Tibial artery (tissue), 4 donors: ENCODE data around the gene CAMTA1.
"Not testable (repeated sequence)": the region's sequence is repeated elsewhere in the genome, so short reads cannot be mapped to it uniquely, and the experiment has no call there.

Source experiments
- DNase-seq, 2 donors: peaks; one replicate each; pipeline ENCODE4 v3.0.0-alpha.2; 2019
- H3K27ac ChIP-seq, 2 donors: fragments of 200-600 bp; sonication (generic) in 1 of 2; 1 replicate in 1 of 2; 2 replicates in 1 of 2; pipeline ENCODE4 v1.5.1; 2018 to 2019; ENCODE audit warnings: mild to moderate bottlenecking in 1 of 2
- H3K27me3 ChIP-seq, 2 donors: fragments of 200-600 bp; sonication (generic) in 1 of 2; one replicate each; pipeline versions ENCODE4 v1.5.1 to v1.6.0; 2016 to 2019
- H3K36me3 ChIP-seq, 3 donors: fragments of 200-600 bp; sonication (generic) in 2 of 3; one replicate each; pipeline ENCODE4 v1.5.1; 2016 to 2019; ENCODE audit warnings: mild to moderate bottlenecking in 2 of 3
- H3K4me1 ChIP-seq, 4 donors: fragments of 200-600 bp; sonication (generic) in 2 of 4; 1 replicate in 3 of 4; 2 replicates in 1 of 4; pipeline ENCODE4 v1.5.1; 2016 to 2019
- H3K4me3 ChIP-seq, 2 donors: fragments of 200-600 bp; sonication (generic) in 1 of 2; 1 replicate in 1 of 2; 2 replicates in 1 of 2; pipeline ENCODE4 v1.5.1; 2018 to 2019; ENCODE audit warnings: mild to moderate bottlenecking in 2 of 2
- H3K9me3 ChIP-seq, 3 donors: fragments of 200-600 bp; sonication (generic) in 1 of 3; one replicate each; pipeline ENCODE4 v1.5.1; 2016 to 2019
- intact Hi-C: fragments of 100-400 bp; cut with DNase I; formaldehyde crosslinking; loops from one replicate; pipeline ENCODE4 v1.15.0; 2023; ENCODE audit warnings: low total_unique reads
- TF ChIP-seq, protein P1 (sequence below), 2 experiments: fragments of 200-600 bp in 1 of 2; fragments of 450-650 bp in 1 of 2; IDR thresholded peaks; one replicate each; pipeline ENCODE4 v1.5.1; 2017 to 2019; ENCODE audit warnings: antibody characterized with exemption in 2 of 2, mild to moderate bottlenecking in 1 of 2, moderate library complexity in 1 of 2

The CAMTA1 gene, protein sequence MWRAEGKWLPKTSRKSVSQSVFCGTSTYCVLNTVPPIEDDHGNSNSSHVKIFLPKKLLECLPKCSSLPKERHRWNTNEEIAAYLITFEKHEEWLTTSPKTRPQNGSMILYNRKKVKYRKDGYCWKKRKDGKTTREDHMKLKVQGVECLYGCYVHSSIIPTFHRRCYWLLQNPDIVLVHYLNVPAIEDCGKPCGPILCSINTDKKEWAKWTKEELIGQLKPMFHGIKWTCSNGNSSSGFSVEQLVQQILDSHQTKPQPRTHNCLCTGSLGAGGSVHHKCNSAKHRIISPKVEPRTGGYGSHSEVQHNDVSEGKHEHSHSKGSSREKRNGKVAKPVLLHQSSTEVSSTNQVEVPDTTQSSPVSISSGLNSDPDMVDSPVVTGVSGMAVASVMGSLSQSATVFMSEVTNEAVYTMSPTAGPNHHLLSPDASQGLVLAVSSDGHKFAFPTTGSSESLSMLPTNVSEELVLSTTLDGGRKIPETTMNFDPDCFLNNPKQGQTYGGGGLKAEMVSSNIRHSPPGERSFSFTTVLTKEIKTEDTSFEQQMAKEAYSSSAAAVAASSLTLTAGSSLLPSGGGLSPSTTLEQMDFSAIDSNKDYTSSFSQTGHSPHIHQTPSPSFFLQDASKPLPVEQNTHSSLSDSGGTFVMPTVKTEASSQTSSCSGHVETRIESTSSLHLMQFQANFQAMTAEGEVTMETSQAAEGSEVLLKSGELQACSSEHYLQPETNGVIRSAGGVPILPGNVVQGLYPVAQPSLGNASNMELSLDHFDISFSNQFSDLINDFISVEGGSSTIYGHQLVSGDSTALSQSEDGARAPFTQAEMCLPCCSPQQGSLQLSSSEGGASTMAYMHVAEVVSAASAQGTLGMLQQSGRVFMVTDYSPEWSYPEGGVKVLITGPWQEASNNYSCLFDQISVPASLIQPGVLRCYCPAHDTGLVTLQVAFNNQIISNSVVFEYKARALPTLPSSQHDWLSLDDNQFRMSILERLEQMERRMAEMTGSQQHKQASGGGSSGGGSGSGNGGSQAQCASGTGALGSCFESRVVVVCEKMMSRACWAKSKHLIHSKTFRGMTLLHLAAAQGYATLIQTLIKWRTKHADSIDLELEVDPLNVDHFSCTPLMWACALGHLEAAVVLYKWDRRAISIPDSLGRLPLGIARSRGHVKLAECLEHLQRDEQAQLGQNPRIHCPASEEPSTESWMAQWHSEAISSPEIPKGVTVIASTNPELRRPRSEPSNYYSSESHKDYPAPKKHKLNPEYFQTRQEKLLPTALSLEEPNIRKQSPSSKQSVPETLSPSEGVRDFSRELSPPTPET (N-terminal part only)

DNA sequence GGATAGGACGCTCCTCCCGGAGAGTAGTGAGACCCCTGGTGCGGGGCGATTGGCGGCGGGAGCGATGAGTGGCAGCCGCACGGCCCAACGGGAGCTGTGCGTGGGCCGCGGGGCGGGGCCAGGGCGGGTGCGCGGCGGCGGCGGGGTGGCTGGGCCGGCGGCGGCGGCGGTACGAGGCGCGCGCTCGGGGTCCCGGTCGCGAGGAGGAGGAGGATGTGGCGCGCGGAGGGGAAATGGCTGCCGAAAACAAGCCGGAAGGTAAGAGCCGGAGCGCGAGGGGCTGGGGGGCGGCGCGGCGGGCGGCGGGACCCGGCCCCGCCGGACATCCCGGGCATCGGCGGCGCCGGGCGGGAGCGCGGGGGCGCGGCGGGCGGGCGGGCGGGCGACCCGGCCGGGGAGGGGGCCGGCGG is at the start of gene CAMTA1:
Gene CAMTA1 (plus strand): TSS at position 137 of the 410 bp plus-strand sequence. CDS start 77 bp downstream, at position 214.
- H3K27ac ChIP-seq, result peak within 1 kb of the TSS; percentile 98
- no peaks in the 10 kb centered on the region for H3K36me3 ChIP-seq
- H3K27me3 ChIP-seq, result no peaks in the 10 kb centered on the region
- TF ChIP-seq, protein P1, sequence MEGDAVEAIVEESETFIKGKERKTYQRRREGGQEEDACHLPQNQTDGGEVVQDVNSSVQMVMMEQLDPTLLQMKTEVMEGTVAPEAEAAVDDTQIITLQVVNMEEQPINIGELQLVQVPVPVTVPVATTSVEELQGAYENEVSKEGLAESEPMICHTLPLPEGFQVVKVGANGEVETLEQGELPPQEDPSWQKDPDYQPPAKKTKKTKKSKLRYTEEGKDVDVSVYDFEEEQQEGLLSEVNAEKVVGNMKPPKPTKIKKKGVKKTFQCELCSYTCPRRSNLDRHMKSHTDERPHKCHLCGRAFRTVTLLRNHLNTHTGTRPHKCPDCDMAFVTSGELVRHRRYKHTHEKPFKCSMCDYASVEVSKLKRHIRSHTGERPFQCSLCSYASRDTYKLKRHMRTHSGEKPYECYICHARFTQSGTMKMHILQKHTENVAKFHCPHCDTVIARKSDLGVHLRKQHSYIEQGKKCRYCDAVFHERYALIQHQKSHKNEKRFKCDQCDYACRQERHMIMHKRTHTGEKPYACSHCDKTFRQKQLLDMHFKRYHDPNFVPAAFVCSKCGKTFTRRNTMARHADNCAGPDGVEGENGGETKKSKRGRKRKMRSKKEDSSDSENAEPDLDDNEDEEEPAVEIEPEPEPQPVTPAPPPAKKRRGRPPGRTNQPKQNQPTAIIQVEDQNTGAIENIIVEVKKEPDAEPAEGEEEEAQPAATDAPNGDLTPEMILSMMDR (IDR thresholded peaks at IDR 0.05), result no peak
- H3K4me1 ChIP-seq, result peaks cover 0 to 52% (median 25%) of the 10 kb centered on the region in 4 donors
- H3K9me3 ChIP-seq, result no peaks in the 10 kb centered on the region
- intact Hi-C loops, result no loop called here
- no peak for DNase-seq
- peak within 1 kb of the TSS; percentile 81 to 94 for H3K4me3 ChIP-seq

DNA sequence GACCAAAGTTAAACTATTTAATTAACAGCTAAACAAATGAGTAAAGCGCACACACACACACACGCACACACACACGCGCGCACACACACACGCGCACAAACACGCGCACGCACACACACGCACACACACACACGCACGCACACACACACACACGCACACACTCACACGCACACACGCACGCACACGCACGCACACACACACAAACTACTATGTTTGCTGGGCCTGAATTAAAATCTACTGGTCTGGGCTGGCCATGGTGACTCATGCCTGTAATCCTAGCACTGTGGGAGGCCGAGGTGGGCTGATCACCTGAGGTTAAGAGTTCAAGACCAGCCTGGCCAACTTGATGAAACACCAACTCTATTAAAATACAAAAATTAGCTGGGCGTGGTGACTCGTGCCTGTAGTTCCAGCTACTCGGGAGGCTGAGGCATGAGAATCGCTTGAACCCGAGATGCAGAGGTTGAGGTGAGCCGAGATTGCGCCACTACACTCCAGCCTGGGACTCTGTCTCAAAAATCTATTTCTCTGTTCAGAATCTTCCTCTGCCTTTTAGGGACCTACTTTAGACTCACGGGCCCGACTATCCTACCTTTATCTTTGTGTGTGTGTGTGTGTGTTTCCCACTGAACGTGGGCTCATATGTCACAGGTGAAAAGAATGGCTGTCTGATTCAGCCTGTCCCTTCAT is 46.1 kb upstream of the CAMTA1 start:
- intact Hi-C loops, result no loop called here
- TF ChIP-seq, protein P1 (IDR thresholded peaks at IDR 0.05), result no peak
- no peaks in the 10 kb centered on the region for H3K9me3 ChIP-seq
- H3K4me1 ChIP-seq, result peaks cover 0 to 15% (median 12%) of the 10 kb centered on the region in 4 donors
- H3K27me3 ChIP-seq, result no peaks in the 10 kb centered on the region
- no peak overlapping the region for H3K27ac ChIP-seq
- DNase-seq, result no peak
- no peak overlapping the region for H3K4me3 ChIP-seq
- no peaks in the 10 kb centered on the region for H3K36me3 ChIP-seq

DNA sequence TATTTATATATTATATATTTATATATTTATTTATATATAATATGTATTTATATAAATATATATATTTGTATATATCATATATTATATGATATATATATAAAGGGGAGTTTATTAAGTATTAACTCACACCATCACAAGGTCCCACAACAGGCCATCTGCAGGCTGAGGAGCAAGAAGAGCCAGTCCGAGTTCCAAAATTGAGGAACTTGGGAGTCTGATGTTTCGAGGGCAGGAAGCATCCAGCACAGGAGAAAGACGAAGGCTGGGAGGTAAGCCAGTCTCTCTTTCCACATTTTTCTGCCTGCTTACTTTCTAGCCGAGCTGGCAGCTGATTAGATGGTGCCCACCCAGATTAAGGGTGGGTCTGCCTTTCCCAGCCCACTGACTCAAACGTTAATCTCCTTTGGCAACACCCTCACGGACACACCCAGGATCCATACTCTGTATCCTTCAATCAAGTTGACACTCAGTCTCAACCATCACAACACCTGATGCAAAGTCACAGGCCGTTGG is 42.5 kb upstream of the CAMTA1 start:
- intact Hi-C loops, DNase-seq: not testable (repeated sequence)

DNA sequence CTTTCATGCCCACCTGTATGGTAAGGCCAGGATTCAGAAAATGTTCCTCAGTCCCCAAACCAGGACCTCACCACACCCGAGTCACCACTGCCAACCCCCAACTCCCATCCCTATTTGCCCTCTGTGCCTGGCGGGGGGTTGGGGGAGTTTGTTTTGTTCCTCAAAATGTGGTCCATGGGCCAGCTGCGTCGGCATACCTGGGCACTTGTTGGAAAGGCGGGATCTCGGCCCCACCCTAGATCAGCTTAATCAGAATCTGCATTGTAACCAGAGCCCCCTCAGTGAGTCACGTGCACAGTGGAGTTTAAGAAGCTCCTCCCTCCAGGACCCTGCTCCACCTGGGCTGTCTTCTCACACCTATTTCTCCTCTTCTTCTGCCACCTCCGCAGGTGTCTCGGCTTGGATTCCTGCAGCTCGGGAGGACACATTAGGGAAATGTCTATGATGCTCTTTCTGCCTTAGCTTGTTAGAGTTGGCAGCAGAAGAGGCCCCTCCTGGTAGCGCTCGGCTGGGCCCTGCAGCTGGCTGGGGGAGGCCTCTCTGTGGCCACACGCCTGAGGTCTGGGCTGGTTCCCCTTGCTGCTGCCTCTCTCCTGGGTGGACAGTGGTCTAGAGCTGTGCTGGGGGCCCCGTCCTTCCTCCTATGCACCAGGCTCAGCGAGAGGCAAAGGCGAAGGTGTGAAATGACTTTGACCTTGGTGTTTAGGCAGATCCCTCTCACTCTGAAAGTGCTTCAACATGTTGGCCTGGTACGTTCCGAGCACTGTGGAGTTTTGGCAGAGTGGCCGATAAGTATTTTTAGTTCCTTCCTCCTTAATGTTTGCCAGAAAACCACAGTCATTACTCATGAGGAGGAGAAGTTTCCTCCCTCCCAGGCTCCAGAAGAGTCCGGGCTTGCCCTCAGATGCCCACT is 41.8 kb upstream of the CAMTA1 start:
- Histone ChIP-seq H3K27ac (peak overlapping the region; percentile 82 to 87), H3K27me3 (no peaks in the 10 kb centered on the region), H3K4me1 (peaks cover 0 to 19% (median 13%) of the 10 kb centered on the region in 4 donors), H3K9me3 (no peaks in the 10 kb centered on the region), H3K36me3 (no peaks in the 10 kb centered on the region), H3K4me3 (peak overlapping the region; percentile 12 to 37)
- peak; percentile 60 to 82 for DNase-seq
- intact Hi-C loops, result no loop called here
- TF ChIP-seq, protein P1 (IDR thresholded peaks at IDR 0.05), result no peak

More for the DNA sequence above, 42.5 kb upstream of the CAMTA1 start:
- peaks cover 0 to 19% (median 13%) of the 10 kb centered on the region in 4 donors for H3K4me1 ChIP-seq
- H3K27me3 ChIP-seq, H3K9me3 ChIP-seq, H3K36me3 ChIP-seq, H3K4me3 ChIP-seq: not testable (repeated sequence)
- peak overlapping the region; percentile 82 to 87 for H3K27ac ChIP-seq

DNA sequence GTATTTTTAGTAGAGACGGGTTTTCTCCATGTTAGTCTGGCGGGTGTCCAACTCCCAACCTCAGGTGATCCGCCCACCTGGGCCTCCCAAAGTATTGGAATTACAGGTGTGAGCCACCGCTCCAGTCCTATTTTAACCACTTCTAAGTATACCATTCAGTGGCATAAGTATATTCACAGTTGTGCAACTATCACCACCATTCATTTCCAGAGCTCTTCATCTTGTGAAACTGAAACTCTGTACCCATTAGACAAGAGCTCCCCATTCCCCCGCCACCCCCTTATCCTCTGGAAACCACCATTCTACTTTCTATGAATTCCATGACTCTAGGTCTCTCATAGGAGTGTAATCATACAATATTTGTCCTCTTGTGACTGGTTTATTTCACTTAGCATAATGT is 40.2 kb upstream of the CAMTA1 start:
- H3K4me3 ChIP-seq, result no peak overlapping the region
- TF ChIP-seq, protein P1 (IDR thresholded peaks at IDR 0.05), result no peak
- H3K36me3 ChIP-seq, result no peaks in the 10 kb centered on the region
- intact Hi-C loops, result loop anchor here (5.0 kb wide), 1 partner anchor 37 kb away; no protein-coding TSS in a partner anchor
- no peaks in the 10 kb centered on the region for H3K9me3 ChIP-seq
- peaks cover 0 to 19% (median 13%) of the 10 kb centered on the region in 4 donors for H3K4me1 ChIP-seq
- H3K27ac ChIP-seq, result no peak overlapping the region
- no peak for DNase-seq
- H3K27me3 ChIP-seq, result no peaks in the 10 kb centered on the region
